Endodermal cell (in vitro differentiated cells): ENCODE results near the gene TXNL4B. TPM values are rescaled to one million over a fixed set of nuclear protein-coding genes. Genes with fewer than 3 reads are reported as not detected.

Source experiments
- DNase-seq: peaks from one replicate; pipeline ENCODE4 v3.0.0-alpha.2; 2017
- H3K27ac ChIP-seq: 2 replicates; pipeline ENCODE4 v1.5.1; 2013; ENCODE audit warnings: mild to moderate bottlenecking, low read depth, low read length, moderate library complexity
- H3K27me3 ChIP-seq: 2 replicates; pipeline ENCODE4 v1.6.1; 2013; ENCODE audit warnings: mild to moderate bottlenecking, low read length, moderate library complexity; ENCODE audit not compliant: insufficient read depth, control insufficient read depth, poor library complexity, severe bottlenecking
- H3K36me3 ChIP-seq: 2 replicates; pipeline ENCODE4 v1.7.0; 2013; ENCODE audit warnings: mild to moderate bottlenecking, low read length, moderate library complexity; ENCODE audit not compliant: control insufficient read depth, insufficient read depth
- H3K4me1 ChIP-seq: one replicate; pipeline ENCODE4 v1.7.0; 2013; ENCODE audit warnings: low read length; ENCODE audit not compliant: control insufficient read depth, insufficient read depth
- H3K4me3 ChIP-seq: 2 replicates; pipeline ENCODE4 v1.5.1; 2013; ENCODE audit warnings: mild to moderate bottlenecking, low read length, moderate library complexity
- H3K9ac ChIP-seq: 2 replicates; pipeline ENCODE4 v1.6.1; 2013; ENCODE audit warnings: mild to moderate bottlenecking, low read length, moderate library complexity; ENCODE audit not compliant: poor library complexity, severe bottlenecking; ENCODE audit errors: extremely low read depth
- H3K9me3 ChIP-seq: 2 replicates; pipeline ENCODE4 v1.6.1; 2013; ENCODE audit warnings: mild to moderate bottlenecking, low read length, moderate library complexity; ENCODE audit not compliant: control insufficient read depth
- H3K27ac Mint-ChIP-seq: 2 replicates; pipeline ENCODE4 v1.8.0; 2020; ENCODE audit warnings: mixed read lengths
- H3K27me3 Mint-ChIP-seq: 2 replicates; pipeline ENCODE4 v1.8.0; 2021; ENCODE audit warnings: mild to moderate bottlenecking, mixed read lengths; ENCODE audit not compliant: insufficient read depth
- H3K36me3 Mint-ChIP-seq: 2 replicates; pipeline ENCODE4 v1.8.0; 2020; ENCODE audit warnings: low read depth, mixed read lengths
- H3K4me1 Mint-ChIP-seq: 2 replicates; pipeline ENCODE4 v1.8.0; 2020; ENCODE audit warnings: mixed read lengths
- H3K4me3 Mint-ChIP-seq: 2 replicates; pipeline ENCODE4 v1.8.0; 2020; ENCODE audit warnings: mild to moderate bottlenecking, moderate library complexity, mixed read lengths
- H3K9me3 Mint-ChIP-seq: 2 replicates; pipeline ENCODE4 v1.8.0; 2020; ENCODE audit warnings: mild to moderate bottlenecking, mixed read lengths
- CTCF ChIP-seq: fragments of 200-600 bp; sonication (generic); conservative IDR thresholded peaks from 2 replicates; pipeline ENCODE4 v1.5.0; 2021; ENCODE audit warnings: antibody characterized with exemption, mild to moderate bottlenecking
- WGBS, 2 experiments: methylation state at CpG; one replicate each; pipeline versions ENCODE4 v1.1.5 to v1.1.7; 2013; ENCODE audit warnings: missing lambda C conversion rate in 2 of 2, mixed read lengths in 1 of 2; ENCODE audit not compliant: insufficient coverage in 1 of 2, insufficient read length in 1 of 2; 5-methylcytosine and 5-hydroxymethylcytosine counted together
- long read RNA-seq, 4 experiments: library from polyadenylated mRNA in 2 of 4; library from RNA in 1 of 4; library from capped mRNA in 1 of 4; stranded (forward) in 3 of 4; unstranded in 1 of 4; transcript quantifications; one replicate each; pipeline ENCODE4 v2.0.0, GENCODE V29; 2020 to 2021; ENCODE audit warnings: inconsistent platforms in 1 of 4
- polyA plus RNA-seq, 2 experiments: library from polyadenylated mRNA; stranded (reverse); fragments of 50-300 nt; gene quantifications; one replicate each; pipeline ENCODE4 v1.2.3, GENCODE V29; 2013
- total RNA-seq, 2 donors: library from RNA; stranded (reverse); fragmentation: NEBNext Ultra II Directional in 1 of 2; extraction: Animal tissue kit (Norgen Biotek cat#: 25700) in 1 of 2; gene quantifications; 2 replicates in 1 of 2; 3 replicates in 1 of 2; pipeline ENCODE4 v1.2.1, GENCODE V29; 2021

TXNL4B gene
- total RNA-seq = 10 to 100 TPM; 10.6 to 13.1 TPM
- 9.8 TPM for polyA plus RNA-seq (2013, experiment 1 of 2)
- 9.8 TPM for polyA plus RNA-seq (2013, experiment 2 of 2)
- long read RNA-seq, experiment 1, partial matches to known transcripts = 2 of 6 reads
- long read RNA-seq, experiment 1, other reads (novel, unspliced or antisense) = 4 of 6 reads
- long read RNA-seq, experiment 2, transcript TXNL4B-201 (4 exons, 2,556 nt) = major isoform, 12 of 13 reads
- long read RNA-seq, experiment 2, partial matches to known transcripts = 0 of 13 reads
- long read RNA-seq, experiment 2, other reads (novel, unspliced or antisense) = 1 of 13 reads
- long read RNA-seq, experiment 3, transcript TXNL4B-201 (4 exons, 2,556 nt) = major isoform, 27 of 35 reads
- long read RNA-seq, experiment 3, partial matches to known transcripts = 2 of 35 reads
- long read RNA-seq, experiment 3, other reads (novel, unspliced or antisense) = 4 of 35 reads
- long read RNA-seq, experiment 4, transcript TXNL4B-201 (4 exons, 2,556 nt) = major isoform, 5 of 9 reads
- long read RNA-seq, experiment 4, partial matches to known transcripts = 0 of 9 reads
- long read RNA-seq, experiment 4, other reads (novel, unspliced or antisense) = 4 of 9 reads

DNA sequence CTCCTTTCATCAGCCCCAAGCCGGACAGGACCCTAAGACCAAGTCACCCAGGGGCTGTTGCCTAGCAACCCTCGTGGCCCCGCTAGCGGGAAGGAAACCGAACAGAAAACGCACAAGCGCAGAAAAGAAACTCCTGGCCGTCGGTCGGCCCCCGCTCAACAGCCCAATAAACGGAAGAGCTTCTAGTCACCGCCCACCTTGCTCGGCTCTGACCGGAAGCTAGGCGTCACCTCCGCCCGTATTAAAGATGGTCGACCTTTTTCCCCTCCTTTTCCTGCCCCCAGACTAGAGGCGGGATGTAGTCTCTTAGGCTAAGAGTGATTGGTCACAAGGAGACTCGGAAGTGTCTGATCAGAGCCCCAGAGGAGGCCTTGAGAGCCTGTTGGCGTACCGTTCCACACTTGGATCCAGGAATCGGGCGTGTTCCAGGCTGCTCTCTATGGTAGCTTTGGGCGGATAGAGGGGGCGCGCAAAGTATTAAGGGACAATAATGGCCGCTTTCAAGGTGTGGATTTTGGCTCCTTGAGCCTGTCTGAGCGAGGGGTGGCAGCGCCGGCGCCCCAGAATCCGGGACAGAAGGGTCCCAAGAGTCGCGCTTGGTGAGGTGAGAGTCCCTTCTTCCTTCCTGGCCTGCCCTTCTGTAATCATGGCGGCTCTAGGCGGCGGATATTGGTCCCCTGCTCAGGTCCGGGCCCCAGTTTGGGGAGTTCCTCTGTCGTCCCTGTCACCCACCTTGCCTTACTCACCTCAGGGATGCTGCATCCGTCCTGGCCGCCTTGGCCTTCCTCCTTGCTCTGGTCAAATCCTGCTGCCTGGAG, at the start of gene TXNL4B, which contains the start of gene DHX38:
TXNL4B (minus strand) TSS at position 173 of the 818 bp plus-strand sequence. CDS start 2,871 bp downstream, outside the sequence.
DHX38 (plus strand) TSS at position 400 of the 818 bp plus-strand sequence. CDS start 2,311 bp downstream, outside the sequence.
- no peaks in the 10 kb centered on the region for H3K9me3 Mint-ChIP-seq
- Histone ChIP-seq H3K27ac (peak within 1 kb of the TSS; percentile 79), H3K27me3 (no peaks in the 10 kb centered on the region), H3K4me1 (peaks cover 14% of the 10 kb centered on the region), H3K36me3 (peaks cover 46% of the 10 kb centered on the region), H3K9ac (peak within 1 kb of the TSS; percentile 84), H3K4me3 (peak within 1 kb of the TSS; percentile 92), H3K9me3 (no peaks in the 10 kb centered on the region)
- DNase-seq = peak; percentile 97
- no peak for TF ChIP-seq CTCF
- peaks cover 40% of the 10 kb centered on the region for H3K36me3 Mint-ChIP-seq
- peak within 1 kb of the TSS; percentile 98 for H3K27ac Mint-ChIP-seq
- peaks cover 16% of the 10 kb centered on the region for H3K4me1 Mint-ChIP-seq
- no peaks in the 10 kb centered on the region for H3K27me3 Mint-ChIP-seq
- H3K4me3 Mint-ChIP-seq = peak within 1 kb of the TSS; percentile 96
- WGBS, 2 experiments = 0% methylated on average over 25 to 43 of the region's 43 CpGs

- Mint-ChIP-seq H3K4me1 (peaks cover 5% of the 10 kb centered on the region), H3K27me3 (peaks cover 2% of the 10 kb centered on the region), H3K9me3 (peaks cover 4% of the 10 kb centered on the region), H3K27ac (no peak overlapping the region), H3K4me3 (no peak overlapping the region), H3K36me3 (no peaks in the 10 kb centered on the region)
- H3K27ac ChIP-seq = no peak overlapping the region
- H3K36me3 ChIP-seq = no peaks in the 10 kb centered on the region
- no peak overlapping the region for H3K4me3 ChIP-seq
- no peaks in the 10 kb centered on the region for H3K9me3 ChIP-seq
- no peaks in the 10 kb centered on the region for H3K27me3 ChIP-seq
- DNase-seq = no peak
- no peak for TF ChIP-seq CTCF
- H3K9ac ChIP-seq = no peak overlapping the region
- H3K4me1 ChIP-seq = no peaks in the 10 kb centered on the region
- no CpG with 5 or more reads among the region's 1 CpG for WGBS, 2 experiments
Measured at GRCh38 chr16:72142476-72142875, 49.1 kb upstream of the TXNL4B start.

DNA sequence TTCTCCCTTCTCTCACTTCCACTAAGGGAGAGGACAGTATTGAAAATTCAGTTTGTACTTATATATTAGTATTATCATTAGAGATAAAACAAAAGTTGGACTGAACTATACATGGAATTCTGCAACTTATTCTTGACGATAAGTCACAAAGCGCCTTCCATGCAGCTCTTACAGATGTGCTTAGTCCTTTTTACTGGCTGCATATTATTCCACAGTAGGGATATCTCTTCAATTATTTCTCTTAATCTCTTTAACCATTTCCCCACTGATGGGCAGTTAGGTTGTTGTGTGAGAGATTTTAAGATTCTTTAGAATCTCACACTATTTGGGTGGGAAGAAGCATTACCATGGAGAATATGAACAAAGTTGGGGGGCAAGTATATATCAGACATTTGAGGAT, 46.5 kb upstream of the TXNL4B start:
- no peaks in the 10 kb centered on the region for H3K36me3 Mint-ChIP-seq
- Histone ChIP-seq H3K9me3 (no peaks in the 10 kb centered on the region), H3K27ac (no peak overlapping the region), H3K9ac (no peak overlapping the region), H3K4me1 (no peaks in the 10 kb centered on the region), H3K27me3 (no peaks in the 10 kb centered on the region), H3K4me3 (no peak overlapping the region), H3K36me3 (no peaks in the 10 kb centered on the region)
- DNase-seq = no peak
- no peak overlapping the region for H3K4me3 Mint-ChIP-seq
- H3K9me3 Mint-ChIP-seq = no peaks in the 10 kb centered on the region
- peaks cover 2% of the 10 kb centered on the region for H3K27me3 Mint-ChIP-seq
- peaks cover 5% of the 10 kb centered on the region for H3K4me1 Mint-ChIP-seq
- TF ChIP-seq CTCF = no peak
- WGBS, 2 experiments = 91 to 100% methylated on average over 2 of the region's 2 CpGs
- no peak overlapping the region for H3K27ac Mint-ChIP-seq
